Measurements from ENCODE around the gene KLHL25.

Gene KLHL25

GRCh38 chr15:85773249-85773648 is 21.5 kb downstream of the KLHL25 start:
- no peak for DNase-seq

DNA sequence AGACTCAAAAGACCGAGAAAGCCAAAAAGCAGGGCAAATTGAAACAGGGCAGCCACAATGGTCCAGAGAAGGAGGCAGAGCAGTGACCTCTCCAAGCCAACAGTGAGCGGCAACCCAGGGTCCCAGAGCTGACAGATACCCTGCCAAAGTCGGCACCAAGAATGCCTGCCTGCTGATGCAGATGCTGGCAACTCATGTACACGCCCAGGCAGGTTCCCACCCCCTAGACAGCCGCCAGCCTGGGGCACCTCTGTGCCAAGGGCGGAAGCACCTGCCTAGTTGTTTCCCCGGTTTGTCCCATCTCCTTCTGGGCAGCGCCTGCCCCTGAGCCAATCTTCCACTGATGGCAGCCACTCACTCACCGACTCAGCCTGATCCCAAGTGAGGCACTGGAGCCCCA is 22.1 kb downstream of the KLHL25 start:
- no peak for DNase-seq

DNA sequence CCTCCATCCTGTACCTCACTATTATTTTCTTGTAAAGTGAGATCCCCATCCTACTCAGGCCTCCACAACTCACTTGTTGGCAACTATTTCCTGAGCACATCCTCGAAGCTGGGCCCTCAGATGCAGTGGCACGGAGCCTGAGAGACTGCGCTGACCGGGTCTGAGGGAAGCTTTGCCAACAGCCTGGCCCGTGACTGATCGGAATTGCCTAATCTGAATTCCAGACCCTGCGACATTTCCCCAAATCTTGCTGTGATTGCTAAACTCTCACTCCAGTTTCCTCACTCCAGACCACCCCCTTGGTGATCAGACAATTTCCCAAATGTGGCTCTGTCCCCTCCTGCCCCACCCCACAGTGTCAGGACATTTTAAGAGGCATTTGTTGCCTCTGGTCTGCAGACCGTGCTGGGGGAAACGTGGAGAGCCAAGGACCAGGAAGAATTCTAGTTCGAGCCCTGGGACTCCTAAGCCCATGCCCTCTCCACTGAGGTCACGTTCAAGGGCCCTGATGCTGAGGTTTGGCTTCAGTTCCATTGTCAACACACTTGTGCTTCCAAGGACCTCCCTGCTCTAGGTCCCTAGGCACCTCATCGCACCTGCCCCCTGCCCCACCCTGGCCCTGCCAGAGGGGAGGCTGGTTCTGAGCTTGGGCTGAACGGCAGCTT is 22.8 kb downstream of the KLHL25 start:
- no peak for DNase-seq

DNA sequence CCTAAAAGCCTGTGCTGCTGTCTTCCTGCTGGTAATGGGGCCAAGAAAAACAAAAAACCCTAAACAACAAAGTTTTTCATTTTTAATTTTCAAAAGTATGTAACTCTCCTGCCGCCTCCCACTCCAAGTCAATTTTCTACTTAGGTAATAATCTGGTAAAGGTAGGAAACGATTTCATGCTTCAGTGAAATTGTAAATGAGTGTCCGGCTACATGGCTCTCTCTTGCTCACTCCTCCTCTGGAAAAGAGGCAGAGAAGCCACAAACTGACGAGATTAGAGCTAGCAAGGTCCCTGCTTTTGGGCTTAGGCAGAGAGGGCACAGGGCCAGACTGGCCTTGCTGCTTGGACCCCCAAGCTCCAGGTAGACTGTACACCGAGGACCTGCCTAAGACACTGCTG is 23.5 kb downstream of the KLHL25 start:
- no peak for DNase-seq

DNA sequence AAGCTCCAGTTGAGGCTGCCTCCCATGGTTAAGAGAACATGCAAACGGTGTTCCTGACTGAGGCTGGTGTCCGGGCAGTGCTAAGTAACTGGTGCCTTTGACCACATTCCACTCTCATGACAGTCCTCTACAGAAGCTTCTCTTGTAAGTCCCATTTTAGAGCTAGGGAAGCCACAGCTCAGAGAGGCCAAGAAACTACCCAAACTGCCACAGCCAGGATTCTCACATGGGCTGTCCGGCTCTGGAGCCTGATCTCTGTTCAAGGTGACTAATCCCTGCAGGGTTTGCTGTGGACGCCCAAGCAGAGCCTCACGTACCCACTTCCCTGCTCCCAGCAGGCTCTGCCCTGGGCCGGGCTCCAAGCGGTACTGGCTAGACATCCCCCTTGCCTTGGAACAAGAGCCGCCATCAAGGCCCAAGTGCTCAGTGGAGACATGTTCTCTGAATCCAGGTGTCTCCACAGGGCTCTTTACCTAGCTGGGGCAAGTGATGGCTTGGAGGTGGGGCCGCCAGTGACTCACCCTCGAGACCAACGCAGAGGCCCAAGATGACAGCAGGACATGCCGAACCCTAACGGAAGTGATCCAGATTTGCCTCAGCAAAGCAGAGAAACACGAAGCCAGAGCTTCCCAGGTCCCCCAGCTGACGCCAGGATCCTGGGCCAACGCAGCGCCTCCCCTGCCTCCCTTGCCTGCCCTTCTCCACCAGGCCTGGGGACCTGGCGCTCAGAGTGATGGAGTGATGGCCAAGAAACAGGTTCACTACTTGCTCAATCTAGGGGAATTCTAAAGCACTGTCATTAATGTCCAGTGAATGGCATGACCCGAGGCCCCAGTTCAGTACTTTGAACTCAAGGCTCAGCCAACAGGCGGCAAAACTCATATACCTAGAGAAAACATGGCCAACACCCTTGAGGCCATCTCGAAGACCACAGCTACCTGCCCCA is 24.4 kb downstream of the KLHL25 start:
- no peak for DNase-seq

DNA sequence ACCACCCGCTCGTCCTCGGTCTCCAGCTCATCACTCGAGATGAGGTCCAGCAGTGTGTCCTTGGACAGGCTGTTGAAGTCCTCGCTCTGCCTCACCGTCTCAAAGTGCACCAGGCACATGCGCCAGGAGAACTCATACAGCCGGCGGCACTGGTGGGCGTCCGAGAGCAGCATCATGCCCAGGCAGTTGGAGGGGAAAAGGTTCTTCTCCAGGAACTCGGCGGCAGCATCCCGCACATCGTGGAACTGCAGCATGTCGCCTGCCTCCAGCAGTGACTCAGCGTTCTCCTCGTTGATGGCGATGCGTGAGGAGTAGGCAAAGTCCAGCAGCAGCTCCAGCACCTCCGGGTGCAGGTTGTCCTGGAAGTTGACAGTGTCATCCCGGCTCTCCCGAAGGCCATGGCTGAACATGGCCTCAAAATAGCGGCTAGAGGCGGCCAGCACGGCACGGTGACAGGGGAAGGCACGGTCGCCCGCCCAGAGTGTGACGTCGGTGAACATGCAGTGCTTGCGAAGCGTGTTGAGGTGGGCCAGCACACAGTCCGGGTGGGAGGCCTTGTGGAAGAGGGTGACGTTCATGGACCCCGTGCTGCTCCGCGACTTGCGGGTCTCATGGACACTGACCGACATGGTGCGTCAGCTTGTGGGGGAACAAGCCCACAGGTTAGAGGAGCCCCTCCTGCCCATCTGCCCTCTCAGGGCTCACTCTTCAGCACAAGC is 25.4 kb downstream of the KLHL25 start:
- DNase-seq = no peak

DNA sequence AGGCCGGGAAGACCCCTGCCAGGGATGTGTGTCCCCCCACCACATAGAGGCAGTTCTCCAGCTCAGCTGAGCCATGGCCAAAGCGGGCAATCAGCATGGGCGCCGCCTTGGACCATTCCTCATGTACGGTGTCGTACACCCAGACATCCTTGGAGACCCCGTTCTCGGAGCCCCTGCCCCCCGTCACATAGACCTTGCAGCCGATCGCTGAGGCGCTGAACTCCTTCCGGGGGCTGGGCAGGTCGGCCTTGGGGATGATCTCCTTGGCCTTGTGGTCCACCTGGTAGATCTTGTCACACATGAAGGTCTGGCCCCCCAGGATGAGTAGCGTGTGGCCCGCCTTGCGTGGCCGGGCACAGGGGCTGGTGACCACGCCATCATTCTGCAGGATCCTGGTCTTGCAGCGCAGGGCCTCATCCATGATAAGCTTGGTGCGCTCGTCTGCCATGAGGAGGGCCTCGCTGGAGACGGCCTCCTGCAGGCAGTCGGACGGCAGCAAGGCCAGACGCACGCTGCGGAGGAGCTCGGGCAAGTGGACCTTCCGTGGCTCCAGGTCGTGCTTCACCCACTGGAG is 26.0 kb downstream of the KLHL25 start:
- no peak for DNase-seq

DNA sequence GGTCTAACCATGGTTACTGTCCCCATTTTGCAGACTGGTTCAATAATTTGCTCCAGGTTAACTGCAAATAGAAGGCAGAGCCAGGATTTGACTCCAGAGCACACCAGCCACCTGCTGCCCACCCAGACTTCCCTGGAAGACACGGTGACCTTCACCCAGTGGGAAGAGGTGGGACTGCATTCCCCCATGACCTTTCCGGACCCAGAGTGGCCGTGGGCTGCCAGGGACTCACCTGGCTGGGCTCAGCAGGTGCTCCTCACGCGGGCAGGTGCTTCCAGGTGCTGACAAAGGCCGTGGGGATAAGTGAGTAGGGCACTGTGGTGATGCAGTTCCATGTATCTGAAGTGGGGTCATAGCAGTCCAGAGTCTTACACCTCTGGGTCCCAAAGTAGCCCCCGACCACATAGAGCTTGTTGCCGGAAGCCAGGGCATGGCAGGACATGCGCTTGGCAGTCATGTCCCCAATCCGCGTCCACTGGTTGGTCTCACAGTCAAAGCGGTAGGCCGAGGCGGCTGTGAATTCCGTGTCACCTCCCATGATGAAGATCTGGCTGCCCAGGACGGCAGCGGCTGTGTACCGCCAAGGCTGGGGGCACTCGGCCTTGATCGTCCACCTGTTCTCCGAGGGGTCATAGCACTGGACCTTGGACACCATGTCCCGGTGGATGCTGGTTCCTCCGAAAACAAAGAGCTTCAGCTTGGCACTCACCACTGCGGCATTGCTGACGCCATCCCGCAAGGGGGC is 26.8 kb downstream of the KLHL25 start:
- no peak for DNase-seq

- DNase-seq = no peak
Measured at GRCh38 chr15:85766001-85766831, 28.5 kb downstream of the KLHL25 start.

- no peak for DNase-seq
Measured at GRCh38 chr15:85764649-85765277, 30.0 kb downstream of the KLHL25 start.

DNA sequence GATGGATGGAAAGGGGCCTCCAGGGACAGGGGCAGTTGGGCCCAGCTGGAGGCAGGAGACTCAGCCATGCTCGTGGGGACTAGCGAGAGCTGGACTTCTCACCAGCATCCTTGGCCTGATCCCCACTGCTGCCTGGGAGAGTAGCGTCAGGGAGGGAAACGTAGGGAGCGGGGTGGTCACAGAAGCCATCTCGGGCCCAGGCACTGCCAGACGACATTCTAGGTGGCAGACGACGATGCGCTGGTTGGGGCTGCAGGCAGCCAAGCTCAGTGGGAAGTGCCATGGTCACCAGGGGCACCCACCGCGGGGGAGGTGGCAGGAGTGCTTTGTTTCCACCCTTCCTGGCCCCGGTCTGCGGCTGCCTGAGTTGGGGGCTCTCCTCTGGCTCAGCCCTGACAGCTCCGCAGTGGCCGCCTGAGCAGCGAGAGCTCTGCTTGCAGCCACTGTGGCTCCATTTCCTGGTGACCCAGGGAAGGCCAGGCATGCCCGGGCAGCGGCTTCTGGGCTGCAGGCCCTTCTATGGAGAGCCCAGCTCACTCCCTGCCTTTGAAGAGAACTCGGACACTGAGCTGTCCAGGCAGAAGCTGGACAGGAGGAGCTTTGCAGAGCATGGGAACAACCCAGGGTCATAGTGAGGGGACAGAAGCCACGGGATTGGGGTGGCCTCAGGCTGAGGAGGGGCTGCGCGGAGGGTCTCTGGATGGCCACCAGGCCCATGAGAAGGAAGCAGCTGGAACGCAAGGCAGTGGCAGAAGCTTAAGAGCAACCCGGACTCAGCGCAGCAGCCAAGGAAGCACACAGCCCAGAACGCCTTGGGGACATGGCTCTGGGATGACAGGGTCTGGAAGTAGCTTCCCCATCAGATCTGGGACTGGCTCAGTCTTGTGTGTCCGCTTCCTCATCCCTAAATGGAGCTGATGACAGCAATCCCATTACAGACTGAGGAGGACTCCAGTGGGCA is 30.8 kb downstream of the KLHL25 start:
- no peak for DNase-seq

GRCh38 chr15:85763157-85763556 is 31.6 kb downstream of the KLHL25 start:
- DNase-seq = no peak

DNA sequence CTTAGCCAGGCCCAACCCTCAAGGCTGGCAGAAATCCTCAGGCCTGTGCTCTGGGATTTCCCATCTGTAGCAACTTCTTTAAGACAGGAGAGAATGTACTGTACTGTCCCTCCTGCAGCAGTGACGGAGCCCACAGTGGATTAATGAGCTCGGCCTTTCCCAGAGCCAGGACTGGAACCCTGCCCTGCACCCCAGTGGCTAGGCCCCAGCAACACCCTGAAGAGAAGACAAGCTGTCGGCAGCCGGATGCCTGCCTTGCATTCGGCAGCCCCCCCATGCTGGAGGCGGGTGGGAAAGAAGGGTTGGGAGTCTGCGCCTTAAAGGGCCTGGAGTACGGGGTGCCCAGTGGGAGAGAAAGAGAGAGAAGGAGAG is 32.0 kb downstream of the KLHL25 start:
- no peak for DNase-seq

DNA sequence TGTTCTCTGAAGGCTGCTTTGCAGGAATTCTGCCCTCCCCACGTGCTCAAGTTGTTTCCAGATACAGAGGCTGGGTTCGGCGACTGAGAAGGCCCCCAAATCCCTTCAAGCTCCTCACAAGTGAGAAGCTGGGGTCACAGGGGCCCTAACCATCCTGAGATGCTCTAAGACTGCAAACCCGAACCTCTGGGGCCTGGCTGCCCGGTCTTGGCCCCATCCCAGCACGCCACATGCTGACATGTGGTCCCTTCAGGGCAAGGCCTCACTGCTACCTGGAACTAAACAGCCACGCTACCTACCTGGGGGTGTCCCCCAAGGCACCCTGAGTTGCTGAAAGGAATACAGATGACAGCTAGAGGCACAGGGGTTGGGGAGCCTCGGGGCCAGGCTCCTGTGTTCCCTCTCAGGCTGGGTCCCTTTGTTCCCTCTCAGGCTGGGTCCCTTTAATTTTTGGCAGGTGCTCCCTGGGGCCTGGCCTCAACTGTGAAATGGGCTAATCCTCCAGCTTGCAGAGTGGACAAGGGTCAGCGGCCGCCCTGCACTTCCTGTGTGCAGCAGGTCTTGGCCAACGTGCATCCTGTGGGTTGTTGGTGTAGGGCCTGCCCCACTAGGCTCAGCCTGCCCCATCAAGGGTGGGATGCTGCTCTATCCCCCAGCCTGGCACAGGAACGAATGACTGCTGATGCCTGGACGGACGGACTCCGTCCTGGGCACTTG is 32.5 kb downstream of the KLHL25 start:
- no peak for DNase-seq

DNA sequence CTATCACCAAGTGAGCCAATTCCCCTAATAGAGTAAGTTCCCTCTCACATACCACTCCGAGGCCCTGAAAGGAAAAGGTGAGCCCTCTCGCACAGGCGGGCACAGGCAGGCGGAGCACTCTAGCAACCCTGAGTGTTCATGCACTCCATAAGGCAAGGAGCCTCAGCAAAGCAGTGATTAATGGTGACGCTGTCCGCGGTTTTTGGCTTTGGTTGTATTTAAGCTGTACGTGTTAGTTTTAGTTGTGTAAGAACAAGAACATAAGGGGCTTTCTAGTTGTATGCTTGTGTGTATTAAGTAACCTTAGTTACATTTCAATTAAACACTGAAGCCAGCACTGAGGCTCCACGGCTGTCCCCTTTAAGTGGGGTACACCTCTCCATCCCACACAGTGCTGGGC is 33.1 kb downstream of the KLHL25 start:
- no peak for DNase-seq

DNA sequence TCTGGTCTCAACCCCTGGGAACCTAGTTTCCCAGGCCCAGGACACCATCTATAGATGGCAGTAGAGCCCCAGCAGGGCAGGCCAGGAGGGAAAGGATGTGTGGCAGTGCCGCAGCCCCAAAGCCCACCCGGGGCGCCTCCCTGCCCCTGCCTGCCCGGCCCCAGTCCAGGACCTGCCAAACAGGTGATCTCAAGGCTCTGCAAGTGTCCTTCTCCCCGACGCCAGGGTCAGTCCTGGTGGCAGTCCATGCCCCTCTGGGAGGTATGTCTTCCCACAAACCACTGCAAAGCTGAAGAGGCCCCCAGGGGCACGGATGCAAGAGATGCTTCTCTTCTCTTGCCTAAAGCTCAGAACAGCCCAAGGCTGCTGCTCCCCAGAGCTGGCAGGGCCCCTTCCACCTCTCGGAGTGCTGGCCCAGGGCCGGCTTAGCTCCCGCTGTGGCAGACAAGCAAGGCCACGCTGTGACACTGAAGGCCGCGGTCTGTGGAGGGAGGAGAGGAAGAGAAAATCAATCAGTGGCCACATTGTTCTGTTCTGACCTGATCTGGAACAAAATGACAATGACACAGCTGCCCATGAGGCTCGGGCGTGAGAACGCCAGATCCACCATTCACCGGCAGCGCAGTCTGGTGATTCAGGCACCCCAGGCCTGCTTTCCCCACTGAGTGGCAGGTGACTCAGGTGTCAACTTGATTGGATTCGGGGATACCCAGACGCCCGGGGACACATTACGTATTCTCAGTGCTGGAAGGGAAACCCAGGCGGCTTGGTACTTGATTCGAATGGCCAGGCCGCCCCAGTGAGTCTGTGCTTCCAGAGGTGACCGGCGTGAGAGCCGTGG is 34.0 kb downstream of the KLHL25 start:
- no peak for DNase-seq

DNA sequence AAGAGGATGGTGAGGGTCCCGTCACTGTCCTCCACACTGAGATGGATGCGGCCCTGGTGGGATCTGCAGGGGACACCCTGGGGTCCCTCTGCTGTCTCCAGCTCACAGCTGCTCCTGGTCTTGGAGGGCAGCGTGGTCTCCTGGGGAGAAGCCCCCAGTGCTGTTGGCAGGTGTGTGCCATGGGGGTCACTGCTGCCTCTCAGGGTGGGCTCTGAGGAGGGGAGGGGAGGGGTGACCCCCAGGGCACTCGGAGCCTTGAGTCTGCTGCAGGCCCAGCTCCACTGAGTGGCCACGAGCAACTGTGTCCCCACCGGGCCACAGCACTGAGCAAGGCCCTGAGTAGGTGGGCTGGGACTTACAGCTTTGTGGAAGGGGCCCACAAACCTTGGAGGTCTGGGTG is 34.7 kb downstream of the KLHL25 start:
- DNase-seq = peak; percentile 6

- DNase-seq = no peak
Measured at GRCh38 chr15:85759376-85759775, 35.3 kb downstream of the KLHL25 start.

DNA sequence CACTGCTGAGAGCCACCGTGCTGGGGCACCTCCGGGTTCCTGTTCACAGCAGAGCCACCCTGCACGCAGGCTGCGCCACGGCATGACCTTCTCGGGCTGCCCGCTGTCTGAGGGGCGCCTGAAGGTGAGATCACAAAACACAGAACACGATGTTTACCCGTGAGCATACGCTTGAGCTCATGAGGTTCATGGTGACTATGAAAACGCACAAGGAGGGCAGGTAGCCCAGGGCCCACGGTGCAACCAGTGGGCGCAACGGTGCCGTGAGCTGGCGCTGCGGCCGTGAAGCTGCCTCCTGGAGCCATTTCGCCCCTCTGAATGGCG is 36.1 kb downstream of the KLHL25 start:
- DNase-seq = no peak
